ENCODE data around the gene HAUS5. TPM values are rescaled to one million over a fixed set of nuclear protein-coding genes. Genes with fewer than 3 reads are reported as not detected.
A peak's percentile ranks its signal among the peaks of the same experiment; 100 is the strongest.

HAUS5 gene
- total RNA-seq, 1 experiment from 2014 or later: 32.9 TPM

DNA sequence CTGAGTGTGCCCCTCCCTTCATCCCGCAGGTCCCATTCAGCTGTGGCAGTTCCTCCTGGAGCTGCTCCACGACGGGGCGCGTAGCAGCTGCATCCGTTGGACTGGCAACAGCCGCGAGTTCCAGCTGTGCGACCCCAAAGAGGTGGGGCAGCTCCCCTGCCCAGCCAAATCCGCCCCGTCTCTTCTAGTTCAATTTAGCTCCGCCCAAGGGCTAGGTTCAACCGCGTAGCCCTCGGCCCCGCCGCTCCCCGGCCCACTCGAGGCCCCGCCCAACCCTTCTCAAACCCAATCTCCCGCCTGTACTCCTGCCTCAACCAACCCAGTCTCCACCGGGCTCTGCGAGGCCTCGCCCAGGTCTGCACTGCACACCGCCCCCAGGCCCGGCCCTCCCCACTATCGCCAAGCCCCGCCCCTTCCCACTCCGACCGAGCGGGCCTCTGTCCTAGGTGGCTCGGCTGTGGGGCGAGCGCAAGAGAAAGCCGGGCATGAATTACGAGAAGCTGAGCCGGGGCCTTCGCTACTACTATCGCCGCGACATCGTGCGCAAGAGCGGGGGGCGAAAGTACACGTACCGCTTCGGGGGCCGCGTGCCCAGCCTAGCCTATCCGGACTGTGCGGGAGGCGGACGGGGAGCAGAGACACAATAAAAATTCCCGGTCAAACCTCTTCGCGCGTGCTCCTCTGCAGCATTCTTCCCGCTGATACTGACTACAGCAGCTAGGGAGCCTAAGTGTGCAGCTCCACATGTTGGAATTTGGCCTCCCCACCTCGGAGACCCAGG lies 31.9 kb downstream of the HAUS5 start:
- Histone ChIP-seq H4K8ac (replicated peaks; ENCODE audit: insufficient read length, low read depth, low read length) (no peak overlapping the region), H3K56ac (ENCODE audit: insufficient read length, low read depth, low read length) (no peak overlapping the region), H2BK12ac (ENCODE audit: insufficient read length, low read depth, low read length) (no peak overlapping the region), H3K4ac (ENCODE audit: low read depth, low read length) (no peak overlapping the region), H3T11ph (ENCODE audit: low read length) (no peak overlapping the region), H3K27ac (ENCODE audit: insufficient read length, low read depth, low read length) (no peak overlapping the region), H3K27me3 (ENCODE audit: insufficient read depth, low read length) (no peaks in the 10 kb centered on the region; the same call in 1 of the 2 replicates), H3K14ac (ENCODE audit: insufficient read depth, low read length) (no peak overlapping the region), H2BK5ac (ENCODE audit: insufficient read length, low read length) (no peak overlapping the region), H4K91ac (ENCODE audit: insufficient read length, low read depth, low read length) (no peak overlapping the region), H2AK5ac (ENCODE audit: insufficient read length, low read length) (no peak overlapping the region), H2AFZ (ENCODE audit: low read length) (no peak overlapping the region), H2BK15ac (ENCODE audit: low read depth, low read length) (no peak overlapping the region), H3K23me2 (ENCODE audit: insufficient read length, low read depth, low read length, poor library complexity, severe bottlenecking) (peaks cover 22% of the 10 kb centered on the region), H3K4me2 (ENCODE audit: insufficient read depth, insufficient read length, low read length) (peak overlapping the region; percentile 82), H3K79me1 (ENCODE audit: insufficient read depth, low read depth, low read length, poor library complexity, severe bottlenecking) (no peaks in the 10 kb centered on the region), H3K23ac (ENCODE audit: insufficient read length, low read depth, low read length) (no peak overlapping the region), H2BK20ac (ENCODE audit: low read depth, low read length, poor library complexity, severe bottlenecking) (no peak overlapping the region), H4K5ac (ENCODE audit: insufficient read length, low read depth, low read length) (no peak overlapping the region), H3K9me3 (ENCODE audit: control insufficient read depth, low read depth, low read length) (no peaks in the 10 kb centered on the region), H3K18ac (ENCODE audit: insufficient read length, low read depth, low read length) (no peak overlapping the region), H3K4me1 (ENCODE audit: insufficient read depth, low read length) (peaks cover 7% of the 10 kb centered on the region; the same call in 1 of the 2 replicates), H4K20me1 (ENCODE audit: control insufficient read depth, insufficient read depth, insufficient read length) (no peaks in the 10 kb centered on the region), H3K79me2 (ENCODE audit: insufficient read depth, low read length) (peaks cover 4% of the 10 kb centered on the region; the same call in 1 of the 2 replicates), H2BK120ac (ENCODE audit: low read depth, low read length, poor library complexity, severe bottlenecking) (no peak overlapping the region), H3K9ac (ENCODE audit: extremely low read depth, insufficient read length, low read length) (no peak overlapping the region)
- TF ChIP-seq CTCF (conservative IDR thresholded peaks at IDR 0.05): no peak
- H3K4me1 Mint-ChIP-seq: peaks cover 33 to 42% of the 10 kb centered on the region in 2 experiments
- H3K27ac Mint-ChIP-seq: peak overlapping the region in 2 of 3 experiments; percentile 79 to 89; a peak in 4 of 7 replicates
- no peaks in the 10 kb centered on the region; a peak in 2 of 5 replicates for H3K9me3 Mint-ChIP-seq
- H3K36me3 Mint-ChIP-seq (ENCODE audit: insufficient read depth in 1 of 3, low read depth in 3 of 3): peaks cover 0 to 2% (median 0%) of the 10 kb centered on the region in 3 experiments; a peak in 2 of 7 replicates
- peaks cover 24% of the 10 kb centered on the region for H3K27me3 Mint-ChIP-seq (ENCODE audit: low read depth)
- peak; percentile 99 for DNase-seq
- WGBS (ENCODE audit: extremely low coverage, insufficient read length, low lambda C conversion rate): no CpG with 5 or more reads among the region's 60 CpGs
- peak overlapping the region; percentile 66 to 91 for H3K4me3 Mint-ChIP-seq

All from H9 (cell line).